GM21528 (cell line): ENCODE measurements around the gene CHMP1B.
"Not testable (repeated sequence)": the region's sequence is repeated elsewhere in the genome, so short reads cannot be mapped to it uniquely, and the experiment has no call there.

Experiments
- ATAC-seq: cut with Tn5 transposase; IDR thresholded peaks from one replicate; pipeline ENCODE4 v1.9.1; 2021; ENCODE audit warnings: mild to moderate bottlenecking, moderate library complexity; ENCODE audit not compliant: unreplicated experiment, low FRiP score

CHMP1B gene

GRCh38 chr18:11892438-11892837 lies 41.2 kb downstream of the CHMP1B start:
- not testable (repeated sequence) for ATAC-seq

- no peak for ATAC-seq
Measured at GRCh38 chr18:11897781-11898180, 46.6 kb downstream of the CHMP1B start.

- ATAC-seq = no peak
Measured at GRCh38 chr18:11899063-11899462, 47.9 kb downstream of the CHMP1B start.

DNA sequence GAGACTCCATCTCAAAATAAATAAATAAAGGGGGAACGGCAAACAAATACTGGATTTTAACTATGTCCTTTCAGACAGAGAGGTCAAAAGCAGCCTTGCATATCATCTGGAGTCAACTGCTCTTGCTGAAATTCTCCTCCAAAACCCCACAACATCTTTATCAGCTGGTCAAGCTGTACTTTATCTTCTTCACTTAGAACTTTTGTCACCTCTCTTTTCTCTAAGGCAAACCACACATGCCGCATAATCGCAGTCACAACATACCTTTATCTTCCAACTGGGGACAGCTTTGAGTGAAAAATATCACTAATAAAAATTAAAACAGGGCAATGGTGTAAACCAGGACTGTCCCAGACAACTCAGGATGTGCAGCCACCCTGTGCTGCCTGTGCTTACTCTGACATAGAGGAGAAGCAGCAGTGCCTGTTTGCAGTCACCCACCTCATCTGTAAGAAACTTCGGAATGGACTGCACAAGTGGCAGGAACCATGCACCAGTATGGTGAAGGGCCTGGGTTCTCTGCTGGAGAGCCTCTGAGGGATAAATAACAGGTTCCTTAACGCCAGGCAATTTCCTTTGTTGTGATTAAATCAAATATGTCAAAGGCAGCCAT lies 50.7 kb downstream of the CHMP1B start:
- ATAC-seq = no peak

DNA sequence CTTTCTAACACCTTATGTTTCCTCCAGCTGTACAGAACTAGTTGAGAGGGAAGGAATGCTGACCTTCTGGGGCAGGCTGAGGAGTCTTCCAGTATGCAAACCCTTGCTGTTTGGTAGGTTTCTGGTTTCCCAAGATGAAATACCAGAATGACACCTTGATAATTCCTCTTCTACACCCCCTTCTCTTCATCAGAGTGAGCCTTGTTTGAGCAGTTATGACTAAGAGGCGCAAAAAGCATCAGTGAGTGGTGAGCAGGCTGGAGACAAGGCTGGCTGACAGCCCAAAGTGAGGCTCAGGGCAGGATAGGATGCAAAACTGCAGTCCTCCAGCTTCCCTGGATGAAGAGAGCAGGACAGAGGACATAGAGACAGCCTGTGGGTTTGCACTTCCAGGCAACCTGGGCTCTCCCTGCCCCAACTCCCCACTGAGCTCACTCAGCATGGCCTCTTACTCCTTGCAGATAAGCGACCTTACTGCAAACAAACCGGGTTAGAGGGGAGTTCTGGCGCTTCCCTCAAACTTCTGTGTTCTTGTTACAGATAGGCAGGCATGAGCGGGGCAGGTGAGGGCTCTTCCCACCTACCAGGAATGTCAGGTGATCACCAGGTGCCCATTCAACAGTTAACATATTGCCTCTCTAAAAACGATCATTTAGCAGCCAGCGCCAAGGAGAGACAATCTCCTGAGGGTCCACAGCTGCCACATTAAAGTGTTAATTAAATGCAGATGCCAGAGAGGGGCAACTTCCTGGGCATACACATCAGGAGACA lies 51.5 kb downstream of the CHMP1B start:
- no peak for ATAC-seq
